Measurements from ENCODE around the gene HIBCH. TPM values are rescaled to one million over a fixed set of nuclear protein-coding genes. Genes with fewer than 3 reads are reported as not detected.

Gene HIBCH
- total RNA-seq, 4 donors from 2014 or later = 15.6 to 19.9 (median 17.8) TPM

DNA sequence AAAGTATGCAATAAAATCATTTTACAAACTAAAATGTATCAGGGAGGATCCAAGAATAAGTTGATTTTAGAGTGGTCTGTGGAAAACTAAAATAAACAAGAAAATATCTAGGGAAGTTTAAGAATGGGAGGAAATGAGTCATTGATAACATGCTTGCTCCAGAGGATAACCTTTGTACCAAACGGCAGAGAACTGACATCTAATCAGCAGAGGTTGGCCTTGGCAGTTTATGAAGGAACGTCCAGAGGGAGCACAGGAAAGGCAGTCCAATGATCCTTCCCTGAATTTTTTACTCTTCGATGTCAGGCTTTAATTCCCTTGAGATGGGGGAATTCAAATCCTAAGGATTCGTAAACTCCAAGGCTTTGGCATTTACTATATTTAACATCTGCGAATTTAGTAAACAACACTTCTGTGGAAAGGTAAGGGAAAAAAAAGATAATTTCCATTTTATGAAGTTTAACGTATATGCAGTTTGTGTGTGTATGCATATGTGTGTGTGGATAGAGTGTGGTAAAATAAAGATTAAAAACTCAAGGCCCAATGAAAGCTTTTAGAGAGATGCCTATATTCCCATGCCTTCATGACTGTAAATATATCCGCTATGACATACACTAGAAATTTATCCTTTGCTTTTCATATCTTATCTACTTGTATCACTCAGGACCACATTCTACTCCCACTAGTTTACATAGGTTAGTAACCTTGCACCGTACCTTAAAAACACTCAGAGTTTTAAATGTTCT, 15.0 kb upstream of the HIBCH start:
- peak overlapping the region in 1 of 4 donors; percentile 57 for H3K27ac ChIP-seq

DNA sequence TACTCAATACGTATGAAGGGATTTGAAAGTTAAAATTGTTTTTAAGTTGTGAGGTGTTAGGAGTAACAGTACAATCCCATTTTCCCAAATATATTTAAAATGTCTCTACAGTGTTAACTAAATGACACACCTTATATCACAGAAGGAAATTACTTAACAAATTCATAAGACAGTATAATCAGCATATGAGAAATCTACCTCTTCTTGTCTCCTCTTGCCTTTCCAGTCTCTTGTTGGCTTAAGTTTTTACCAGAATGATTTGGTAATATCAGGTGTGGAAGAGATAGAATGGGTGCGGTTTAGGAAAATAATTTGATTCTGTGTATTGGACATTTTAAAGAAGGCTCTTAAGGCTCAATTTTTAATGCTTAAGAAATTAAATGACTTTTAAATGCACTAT, 14.3 kb upstream of the HIBCH start:
- Histone ChIP-seq H3K27ac (peak overlapping the region in 1 of 4 donors; percentile 3), H3K4me1 (no peaks in the 10 kb centered on the region), H3K36me3 (no peaks in the 10 kb centered on the region), H3K9me3 (no peaks in the 10 kb centered on the region), H3K27me3 (no peaks in the 10 kb centered on the region), H3K4me3 (no peak overlapping the region)
- no peak for DNase-seq (ENCODE audit: low spot score in 2 of 2)
- TF ChIP-seq EP300 (IDR thresholded peaks at IDR 0.05) (no peak), POLR2A (IDR thresholded peaks at IDR 0.05) (no peak)
- TF ChIP-seq, protein P1, sequence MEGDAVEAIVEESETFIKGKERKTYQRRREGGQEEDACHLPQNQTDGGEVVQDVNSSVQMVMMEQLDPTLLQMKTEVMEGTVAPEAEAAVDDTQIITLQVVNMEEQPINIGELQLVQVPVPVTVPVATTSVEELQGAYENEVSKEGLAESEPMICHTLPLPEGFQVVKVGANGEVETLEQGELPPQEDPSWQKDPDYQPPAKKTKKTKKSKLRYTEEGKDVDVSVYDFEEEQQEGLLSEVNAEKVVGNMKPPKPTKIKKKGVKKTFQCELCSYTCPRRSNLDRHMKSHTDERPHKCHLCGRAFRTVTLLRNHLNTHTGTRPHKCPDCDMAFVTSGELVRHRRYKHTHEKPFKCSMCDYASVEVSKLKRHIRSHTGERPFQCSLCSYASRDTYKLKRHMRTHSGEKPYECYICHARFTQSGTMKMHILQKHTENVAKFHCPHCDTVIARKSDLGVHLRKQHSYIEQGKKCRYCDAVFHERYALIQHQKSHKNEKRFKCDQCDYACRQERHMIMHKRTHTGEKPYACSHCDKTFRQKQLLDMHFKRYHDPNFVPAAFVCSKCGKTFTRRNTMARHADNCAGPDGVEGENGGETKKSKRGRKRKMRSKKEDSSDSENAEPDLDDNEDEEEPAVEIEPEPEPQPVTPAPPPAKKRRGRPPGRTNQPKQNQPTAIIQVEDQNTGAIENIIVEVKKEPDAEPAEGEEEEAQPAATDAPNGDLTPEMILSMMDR (IDR thresholded peaks at IDR 0.05) = no peak
- 74 to 77% methylated on average over 2 of the region's 2 CpGs for WGBS, 2 donors

More for the DNA sequence above, 15.0 kb upstream of the HIBCH start:
- no peaks in the 10 kb centered on the region for H3K4me1 ChIP-seq
- no peaks in the 10 kb centered on the region for H3K27me3 ChIP-seq
- WGBS, 2 donors = 58 to 64% methylated on average over 8 of the region's 8 CpGs
- no peak overlapping the region for H3K4me3 ChIP-seq
- H3K9me3 ChIP-seq = no peaks in the 10 kb centered on the region
- no peaks in the 10 kb centered on the region for H3K36me3 ChIP-seq
- no peak for DNase-seq (ENCODE audit: low spot score in 2 of 2)
- TF ChIP-seq, protein P1 (IDR thresholded peaks at IDR 0.05) = no peak
- TF ChIP-seq EP300 (IDR thresholded peaks at IDR 0.05) (peak in 1 of 2 donors; percentile 56), POLR2A (IDR thresholded peaks at IDR 0.05) (no peak)

DNA sequence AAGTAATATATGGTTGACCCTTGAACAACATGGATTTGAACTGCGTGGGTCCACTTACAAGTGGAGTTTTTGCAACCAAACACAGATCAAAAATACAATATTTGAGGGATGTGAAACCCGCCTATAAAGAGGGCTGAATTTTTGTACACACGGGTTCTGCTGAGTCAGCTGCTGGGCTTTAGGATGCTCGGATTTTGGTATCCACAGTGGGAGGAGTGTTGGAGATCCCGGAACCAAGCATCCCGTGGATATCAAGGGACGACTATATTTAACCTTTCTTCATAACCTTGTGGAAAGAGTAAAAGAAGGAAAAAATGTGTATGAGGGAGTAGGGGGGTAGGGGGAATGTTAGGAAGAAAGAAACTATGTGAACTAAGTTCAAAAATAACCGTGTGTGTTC, 13.8 kb upstream of the HIBCH start:
- H3K27me3 ChIP-seq = no peaks in the 10 kb centered on the region
- peak overlapping the region in 1 of 4 donors; percentile 3 for H3K27ac ChIP-seq
- H3K9me3 ChIP-seq = no peaks in the 10 kb centered on the region
- H3K4me3 ChIP-seq = no peak overlapping the region
- 45 to 48% methylated on average over 8 of the region's 8 CpGs for WGBS, 2 donors
- H3K4me1 ChIP-seq = no peaks in the 10 kb centered on the region
- no peaks in the 10 kb centered on the region for H3K36me3 ChIP-seq
- TF ChIP-seq EP300 (IDR thresholded peaks at IDR 0.05) (no peak), POLR2A (IDR thresholded peaks at IDR 0.05) (no peak)
- TF ChIP-seq, protein P1 (IDR thresholded peaks at IDR 0.05) = no peak
- DNase-seq (ENCODE audit: low spot score in 2 of 2) = no peak

DNA sequence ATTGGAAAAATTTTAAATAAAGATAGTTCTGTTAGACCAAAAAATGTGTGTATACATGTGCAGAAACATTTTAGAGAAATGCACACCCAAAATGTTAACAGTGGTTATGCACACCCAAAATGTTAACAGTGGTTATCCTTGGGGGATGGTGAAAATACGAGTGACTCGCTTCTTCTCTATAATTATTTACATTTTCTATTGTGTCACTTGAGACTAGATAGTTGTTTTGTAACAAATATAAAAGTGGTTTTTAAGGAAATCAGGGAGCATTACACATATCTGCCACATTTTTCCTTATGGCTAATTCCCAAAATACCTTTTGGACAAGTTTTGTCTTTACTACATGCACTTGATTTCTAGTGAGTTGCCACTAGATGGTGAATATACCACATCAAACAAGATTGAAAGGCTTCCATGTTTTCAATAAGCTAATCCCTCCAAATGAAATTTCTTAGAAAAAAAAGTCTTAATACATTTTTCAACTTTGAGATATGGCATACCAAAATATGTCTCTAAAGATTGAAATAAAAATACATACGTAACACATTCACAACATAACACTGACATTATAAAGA, 9.0 kb upstream of the HIBCH start:
- DNase-seq (ENCODE audit: low spot score in 2 of 2) = no peak
- TF ChIP-seq, protein P1 (IDR thresholded peaks at IDR 0.05) = peak in 1 of 5 experiments; percentile 32
- no peak for TF ChIP-seq POLR2A (IDR thresholded peaks at IDR 0.05)
- 75 to 85% methylated on average over 3 of the region's 3 CpGs for WGBS, 2 donors

DNA sequence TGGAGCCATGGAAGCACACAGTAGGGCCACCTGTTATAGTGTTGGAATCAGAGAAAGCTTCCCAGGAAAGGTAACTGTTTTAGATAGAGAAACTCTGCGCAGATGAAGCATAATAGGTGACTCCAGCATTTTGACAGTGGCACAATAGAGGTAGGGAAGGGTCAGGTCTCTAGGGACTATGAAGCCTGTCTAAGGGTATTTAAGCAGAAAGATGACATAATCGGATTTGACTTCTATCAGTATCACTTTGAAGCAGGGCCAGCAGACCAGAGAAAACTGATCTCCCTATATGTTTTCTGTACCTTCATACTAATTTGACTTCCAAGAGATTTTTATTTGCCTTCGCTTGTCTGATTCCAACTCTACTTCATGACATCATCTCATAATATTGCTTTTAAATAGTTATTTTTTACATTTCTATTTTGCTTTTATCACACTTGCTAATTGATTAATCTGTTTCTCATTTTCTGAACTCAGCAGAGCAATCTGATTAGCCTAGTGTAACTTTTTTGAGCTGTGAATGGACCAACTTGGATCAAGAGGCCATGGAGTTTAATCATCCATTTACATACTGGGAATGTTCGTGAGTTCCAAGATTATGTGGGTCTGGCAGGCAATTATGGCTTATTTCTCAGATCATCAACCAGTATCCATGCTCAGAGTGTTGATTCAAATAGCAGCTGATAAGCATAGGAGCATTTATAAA, 8.4 kb upstream of the HIBCH start:
- Histone ChIP-seq H3K4me3 (no peak overlapping the region), H3K27ac (no peak overlapping the region), H3K27me3 (no peaks in the 10 kb centered on the region), H3K9me3 (no peaks in the 10 kb centered on the region), H3K36me3 (no peaks in the 10 kb centered on the region), H3K4me1 (no peaks in the 10 kb centered on the region)
- DNase-seq (ENCODE audit: low spot score in 2 of 2) = no peak
- TF ChIP-seq, protein P1 (IDR thresholded peaks at IDR 0.05) = no peak
- TF ChIP-seq POLR2A (IDR thresholded peaks at IDR 0.05) (no peak), EP300 (IDR thresholded peaks at IDR 0.05) (no peak)
- WGBS, 2 donors = 79 to 81% methylated on average over 4 of the region's 4 CpGs

More for the DNA sequence above, 9.0 kb upstream of the HIBCH start:
- Histone ChIP-seq H3K36me3 (no peaks in the 10 kb centered on the region), H3K4me3 (no peak overlapping the region), H3K9me3 (no peaks in the 10 kb centered on the region), H3K27me3 (no peaks in the 10 kb centered on the region), H3K4me1 (no peaks in the 10 kb centered on the region), H3K27ac (no peak overlapping the region)

All from tibial nerve (tissue), 4 donors.